Measurements from ENCODE around the gene ALDH2. TPM values are rescaled to one million over a fixed set of nuclear protein-coding genes. Genes with fewer than 3 reads are reported as not detected.
A peak's percentile ranks its signal among the peaks of the same experiment; 100 is the strongest.
"Not testable (repeated sequence)": the region's sequence is repeated elsewhere in the genome, so short reads cannot be mapped to it uniquely, and the experiment has no call there.

Gene ALDH2
- total and polyA plus RNA-seq, 7 donors: 66.6 to 212 (median 135) TPM

DNA sequence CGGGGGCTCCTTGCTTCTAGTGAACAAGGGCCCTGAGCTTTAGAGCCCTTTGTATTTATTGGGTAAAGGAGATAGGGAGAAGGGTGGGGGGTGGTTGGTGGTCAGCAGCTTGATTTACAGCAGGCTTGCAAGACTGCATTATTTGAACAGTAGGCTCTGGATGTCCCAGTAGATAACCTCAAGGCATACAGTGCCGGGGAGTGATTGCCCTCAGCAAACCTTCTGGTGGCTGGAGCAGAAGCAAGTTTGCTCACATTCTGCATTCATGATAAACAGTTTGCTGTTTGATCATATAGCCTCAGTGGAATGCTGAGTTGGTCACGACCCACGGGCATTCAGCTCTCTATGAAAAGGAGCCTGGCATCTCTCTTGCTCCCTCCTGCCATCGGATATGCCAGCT lies 58.8 kb downstream of the ALDH2 start:
- no peaks in the 10 kb centered on the region for H3K9me3 ChIP-seq
- peaks cover 4% of the 10 kb centered on the region for H3K4me1 ChIP-seq
- TF ChIP-seq, protein P1, sequence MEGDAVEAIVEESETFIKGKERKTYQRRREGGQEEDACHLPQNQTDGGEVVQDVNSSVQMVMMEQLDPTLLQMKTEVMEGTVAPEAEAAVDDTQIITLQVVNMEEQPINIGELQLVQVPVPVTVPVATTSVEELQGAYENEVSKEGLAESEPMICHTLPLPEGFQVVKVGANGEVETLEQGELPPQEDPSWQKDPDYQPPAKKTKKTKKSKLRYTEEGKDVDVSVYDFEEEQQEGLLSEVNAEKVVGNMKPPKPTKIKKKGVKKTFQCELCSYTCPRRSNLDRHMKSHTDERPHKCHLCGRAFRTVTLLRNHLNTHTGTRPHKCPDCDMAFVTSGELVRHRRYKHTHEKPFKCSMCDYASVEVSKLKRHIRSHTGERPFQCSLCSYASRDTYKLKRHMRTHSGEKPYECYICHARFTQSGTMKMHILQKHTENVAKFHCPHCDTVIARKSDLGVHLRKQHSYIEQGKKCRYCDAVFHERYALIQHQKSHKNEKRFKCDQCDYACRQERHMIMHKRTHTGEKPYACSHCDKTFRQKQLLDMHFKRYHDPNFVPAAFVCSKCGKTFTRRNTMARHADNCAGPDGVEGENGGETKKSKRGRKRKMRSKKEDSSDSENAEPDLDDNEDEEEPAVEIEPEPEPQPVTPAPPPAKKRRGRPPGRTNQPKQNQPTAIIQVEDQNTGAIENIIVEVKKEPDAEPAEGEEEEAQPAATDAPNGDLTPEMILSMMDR (IDR thresholded peaks at IDR 0.05): no peak
- DNase-seq (no peak), ATAC-seq (peak in 3 of 4 donors; percentile 9 to 36 (median 10))
- no peaks in the 10 kb centered on the region for H3K36me3 ChIP-seq (ENCODE audit: insufficient read depth in 1 of 2, low read depth in 1 of 2)
- no peak overlapping the region for H3K27ac ChIP-seq
- intact Hi-C loops (cut with DNase I): no loop called here
- WGBS, 3 donors: 46 to 50% (median 47%) methylated on average over 5 of the region's 5 CpGs
- no peak overlapping the region for H3K4me3 ChIP-seq
- H3K27me3 ChIP-seq (ENCODE audit: insufficient read depth in 3 of 3, low read length in 2 of 3): no peaks in the 10 kb centered on the region

DNA sequence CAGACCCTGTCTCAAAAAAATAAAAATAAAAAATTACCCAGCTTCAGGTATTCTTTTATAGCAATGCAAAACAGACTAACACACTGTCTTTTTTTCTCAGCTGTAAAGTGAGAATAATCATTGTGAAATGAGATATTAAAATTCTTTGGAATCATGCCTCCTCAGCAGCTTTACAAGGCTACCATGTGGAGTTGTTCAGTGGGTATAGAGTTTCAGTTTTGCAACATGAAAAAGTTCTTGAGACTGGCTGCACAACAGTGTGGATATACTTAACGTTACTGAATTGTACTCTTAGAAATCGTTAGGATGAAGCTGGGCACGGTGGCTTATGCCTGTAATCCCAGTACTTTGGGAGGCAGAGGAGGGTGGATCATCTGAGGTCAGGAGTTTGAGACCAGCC lies 59.6 kb downstream of the ALDH2 start:
- intact Hi-C loops (cut with DNase I): no loop called here
- TF ChIP-seq, protein P1 (IDR thresholded peaks at IDR 0.05): no peak
- Histone ChIP-seq H3K9me3 (no peaks in the 10 kb centered on the region), H3K4me1 (peaks cover 4% of the 10 kb centered on the region), H3K4me3 (no peak overlapping the region), H3K27me3 (ENCODE audit: insufficient read depth in 3 of 3, low read length in 2 of 3) (no peaks in the 10 kb centered on the region), H3K27ac (no peak overlapping the region), H3K36me3 (ENCODE audit: insufficient read depth in 1 of 2, low read depth in 1 of 2) (no peaks in the 10 kb centered on the region)
- WGBS, 3 donors: 7 to 43% (median 19%) methylated on average over 3 of the region's 3 CpGs
- DNase-seq: no peak
- peak; percentile 89 to 98 (median 96) for ATAC-seq

DNA sequence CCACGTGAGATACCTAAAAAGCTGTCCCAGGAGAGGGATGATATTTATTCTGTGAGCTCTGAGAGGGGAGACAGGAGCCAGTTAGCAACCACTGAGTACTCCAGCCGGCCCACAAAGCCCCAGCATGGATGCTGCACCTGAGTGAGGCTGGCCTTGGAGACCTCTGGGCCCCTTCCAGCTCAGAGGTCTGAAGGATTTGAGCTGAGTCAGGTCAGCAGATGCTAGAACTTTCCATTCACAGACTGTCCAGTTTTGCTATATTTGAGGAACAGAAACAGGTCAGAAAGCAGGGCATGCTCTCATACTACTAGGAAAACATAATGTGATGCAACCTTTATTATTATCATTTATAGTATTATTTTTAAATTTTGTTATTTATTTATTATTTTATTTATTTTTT lies 60.3 kb downstream of the ALDH2 start:
- WGBS, 3 donors: 38 to 61% (median 52%) methylated on average over 2 of the region's 2 CpGs
- DNase-seq (no peak), ATAC-seq (peak in 2 of 4 donors; percentile 21 to 31)
- Histone ChIP-seq H3K4me3 (no peak overlapping the region), H3K27me3 (ENCODE audit: insufficient read depth in 3 of 3, low read length in 2 of 3) (no peaks in the 10 kb centered on the region), H3K9me3 (no peaks in the 10 kb centered on the region), H3K36me3 (ENCODE audit: insufficient read depth in 1 of 2, low read depth in 1 of 2) (no peaks in the 10 kb centered on the region), H3K27ac (no peak overlapping the region), H3K4me1 (peaks cover 4% of the 10 kb centered on the region)
- TF ChIP-seq, protein P1 (IDR thresholded peaks at IDR 0.05): no peak
- intact Hi-C loops (cut with DNase I): no loop called here

DNA sequence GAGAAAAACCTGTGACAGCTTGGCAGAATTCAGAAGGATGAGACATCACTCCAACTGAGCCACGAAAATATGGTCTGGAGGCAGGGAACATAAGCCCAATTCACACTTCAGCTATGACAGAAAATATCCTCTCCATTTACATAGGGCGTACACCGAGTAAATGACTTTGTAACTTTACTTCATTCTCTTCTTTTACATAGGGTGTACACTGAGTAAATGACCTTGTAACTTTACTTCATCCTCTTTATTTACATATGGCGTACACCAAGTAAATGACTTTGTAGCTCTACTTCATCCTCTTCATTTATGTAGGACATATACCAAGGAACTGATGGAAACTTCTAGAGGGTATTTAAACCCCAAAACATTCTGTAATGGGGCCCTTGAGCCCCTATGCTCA lies 61.2 kb downstream of the ALDH2 start:
- peaks cover 4% of the 10 kb centered on the region for H3K4me1 ChIP-seq
- 87 to 94% (median 87%) methylated on average over 4 of the region's 4 CpGs for WGBS, 3 donors
- no peaks in the 10 kb centered on the region for H3K36me3 ChIP-seq (ENCODE audit: insufficient read depth in 1 of 2, low read depth in 1 of 2)
- no peaks in the 10 kb centered on the region for H3K9me3 ChIP-seq
- intact Hi-C loops (cut with DNase I): no loop called here
- H3K4me3 ChIP-seq: no peak overlapping the region
- H3K27me3 ChIP-seq (ENCODE audit: insufficient read depth in 3 of 3, low read length in 2 of 3): no peaks in the 10 kb centered on the region
- no peak overlapping the region for H3K27ac ChIP-seq
- ATAC-seq (no peak), DNase-seq (no peak)
- TF ChIP-seq, protein P1 (IDR thresholded peaks at IDR 0.05): no peak

DNA sequence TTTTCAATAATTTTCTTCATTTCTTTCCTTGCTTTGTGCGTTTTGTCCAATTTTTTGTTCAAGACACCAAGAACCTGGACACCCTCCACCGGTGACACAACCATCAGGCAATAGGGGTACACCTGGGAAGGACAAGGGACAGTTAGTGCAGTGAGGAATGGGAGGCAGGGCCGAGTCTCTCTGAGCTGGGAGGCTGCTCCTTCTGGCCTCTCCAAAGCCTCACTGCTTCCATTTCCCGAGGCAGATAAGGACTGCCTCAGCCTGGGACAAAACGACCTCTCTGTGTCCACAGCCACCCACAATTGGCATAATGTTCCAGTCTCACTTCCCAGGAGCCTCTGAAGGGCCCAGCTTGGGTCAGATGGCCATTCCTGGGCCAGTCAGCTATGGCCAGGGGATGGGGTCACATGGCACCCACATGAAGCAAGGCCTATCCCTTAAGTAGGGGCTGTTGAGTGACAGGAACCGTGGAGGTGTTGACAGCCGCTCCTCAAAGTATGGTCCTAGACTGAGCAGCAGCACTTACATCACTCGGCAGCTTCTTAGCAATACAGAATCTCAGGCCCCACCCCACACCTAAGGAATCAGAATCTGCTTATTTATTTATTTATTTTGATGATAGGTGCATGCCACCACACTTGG lies 61.7 kb downstream of the ALDH2 start:
- ATAC-seq: no peak
- H3K27ac ChIP-seq: no peak overlapping the region

DNA sequence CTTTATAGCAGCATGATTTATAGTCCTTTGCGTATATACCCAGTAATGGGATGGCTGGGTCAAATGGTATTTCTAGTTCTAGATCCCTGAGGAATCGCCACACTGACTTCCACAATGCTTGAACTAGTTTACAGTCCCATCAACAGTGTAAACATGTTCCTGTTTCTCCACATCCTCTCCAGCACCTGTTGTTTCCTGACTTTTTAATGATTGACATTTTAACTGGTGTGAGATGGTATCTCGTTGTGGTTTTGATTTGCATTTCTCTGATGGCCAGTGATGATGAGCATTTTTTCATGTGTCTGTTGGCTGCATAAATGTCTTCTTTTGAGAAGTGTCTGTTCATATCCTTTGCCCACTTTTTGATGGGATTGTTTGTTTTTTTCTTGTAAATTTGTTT lies 62.9 kb downstream of the ALDH2 start:
- H3K27me3 ChIP-seq (ENCODE audit: insufficient read depth in 3 of 3, low read length in 2 of 3); ATAC-seq; DNase-seq; H3K27ac ChIP-seq; H3K4me1 ChIP-seq; intact Hi-C loops (cut with DNase I); H3K4me3 ChIP-seq; H3K9me3 ChIP-seq; H3K36me3 ChIP-seq (ENCODE audit: insufficient read depth in 1 of 2, low read depth in 1 of 2): not testable (repeated sequence)
- 85 to 86% (median 86%) methylated on average over 3 of the region's 3 CpGs for WGBS, 3 donors

More for the DNA sequence above, 61.7 kb downstream of the ALDH2 start:
- H3K36me3 ChIP-seq (ENCODE audit: insufficient read depth in 1 of 2, low read depth in 1 of 2): no peaks in the 10 kb centered on the region
- TF ChIP-seq, protein P1 (IDR thresholded peaks at IDR 0.05): no peak
- no peaks in the 10 kb centered on the region for H3K27me3 ChIP-seq (ENCODE audit: insufficient read depth in 3 of 3, low read length in 2 of 3)
- intact Hi-C loops (cut with DNase I): no loop called here
- H3K4me1 ChIP-seq: peaks cover 4% of the 10 kb centered on the region
- no peak overlapping the region for H3K4me3 ChIP-seq
- no peaks in the 10 kb centered on the region for H3K9me3 ChIP-seq
- WGBS, 3 donors: 84 to 87% (median 87%) methylated on average over 8 of the region's 8 CpGs
- DNase-seq: no peak

DNA sequence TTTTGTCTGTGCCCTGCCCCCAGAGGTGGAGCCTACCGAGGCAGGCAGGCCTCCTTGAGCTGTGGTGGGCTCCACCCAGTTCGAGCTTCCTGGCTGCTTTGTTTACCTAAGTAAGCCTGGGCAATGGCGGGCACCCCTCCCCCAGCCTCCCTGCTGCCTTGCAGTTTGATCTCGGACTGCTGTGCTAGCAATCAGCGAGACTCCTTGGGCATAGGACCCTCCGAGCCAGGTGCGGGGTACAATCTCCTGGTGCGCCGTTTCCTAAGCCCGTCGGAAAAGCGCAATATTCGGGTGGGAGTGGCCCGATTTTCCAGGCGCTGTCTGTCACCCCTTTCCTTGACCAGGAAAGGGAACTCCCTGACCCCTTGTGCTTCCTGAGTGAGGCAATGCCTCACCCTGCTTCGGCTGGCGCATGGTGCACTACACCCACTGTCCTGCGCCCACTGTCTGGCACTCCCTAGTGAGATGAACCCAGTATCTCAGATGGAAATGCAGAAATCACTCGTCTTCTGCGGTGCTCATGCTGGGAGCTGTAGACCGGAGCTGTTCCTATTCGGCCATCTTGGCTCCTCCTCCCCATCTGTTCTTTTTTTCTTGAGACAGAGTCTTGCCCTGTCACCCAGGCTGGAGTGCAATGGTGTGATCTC lies 68.1 kb downstream of the ALDH2 start:
- H3K4me3 ChIP-seq; H3K27me3 ChIP-seq (ENCODE audit: insufficient read depth in 3 of 3, low read length in 2 of 3); intact Hi-C loops (cut with DNase I); ATAC-seq; H3K9me3 ChIP-seq; H3K27ac ChIP-seq; H3K4me1 ChIP-seq: not testable (repeated sequence)
- peak in 1 of 2 donors; percentile 50 for DNase-seq
- H3K36me3 ChIP-seq (ENCODE audit: insufficient read depth in 1 of 2, low read depth in 1 of 2): peaks cover 0 to 13% of the 10 kb centered on the region in 2 donors
- WGBS, 3 donors: 77 to 82% (median 79%) methylated on average over 22 of the region's 22 CpGs
